Upper lobe of left lung (tissue), 6 donors: ENCODE measurements around the gene AOC2. TPM values are rescaled to one million over a fixed set of nuclear protein-coding genes. Genes with fewer than 3 reads are reported as not detected.

Experiments
- ATAC-seq, 2 donors: fragments of 200-7000 bp; cut with Tn5 transposase; one replicate each; pipeline ENCODE4 v1.9.1; 2022; ENCODE audit warnings: mild to moderate bottlenecking in 2 of 2, moderate library complexity in 2 of 2; ENCODE audit not compliant: low FRiP score in 2 of 2
- DNase-seq, 2 donors: peaks; one replicate each; pipeline ENCODE4 v3.0.0-alpha.2; 2019 to 2020
- H3K27ac ChIP-seq, 4 donors: fragments of 200-600 bp; sonication (generic); one replicate each; pipeline ENCODE4 v1.5.1; 2016 to 2019
- H3K27me3 ChIP-seq, 4 donors: fragments of 200-600 bp; sonication (generic); one replicate each; pipeline ENCODE4 v1.5.1; 2017 to 2019
- H3K36me3 ChIP-seq, 4 donors: fragments of 200-600 bp; sonication (generic); one replicate each; pipeline ENCODE4 v1.5.1; 2016 to 2019
- H3K4me1 ChIP-seq, 4 donors: fragments of 200-600 bp; sonication (generic); one replicate each; pipeline ENCODE4 v1.5.1; 2018 to 2019
- H3K4me3 ChIP-seq, 4 donors: fragments of 200-600 bp; sonication (generic); one replicate each; pipeline ENCODE4 v1.5.1; 2017 to 2019; ENCODE audit warnings: mild to moderate bottlenecking in 2 of 4, moderate library complexity in 1 of 4
- H3K9me3 ChIP-seq, 4 donors: fragments of 200-600 bp; sonication (generic); one replicate each; pipeline ENCODE4 v1.5.1; 2018 to 2019
- CTCF ChIP-seq, 6 experiments: fragments of 450-650 bp in 4 of 6; fragments of 200-600 bp in 2 of 6; sonication (generic) in 2 of 6; IDR thresholded peaks; one replicate each; pipeline ENCODE4 v1.5.1; 2016 to 2019; ENCODE audit warnings: antibody characterized with exemption in 6 of 6
- EP300 ChIP-seq, 4 donors: sonication (generic); formaldehyde crosslinking; IDR thresholded peaks; one replicate each; pipeline ENCODE4 v1.5.1; 2017; ENCODE audit warnings: antibody characterized with exemption in 4 of 4, control low read depth in 2 of 4
- POLR2A ChIP-seq, 4 donors: fragments of 450-650 bp; IDR thresholded peaks; one replicate each; pipeline ENCODE4 v1.5.1; 2016 to 2017; ENCODE audit warnings: antibody characterized with exemption in 4 of 4, mild to moderate bottlenecking in 2 of 4
- POLR2AphosphoS5 ChIP-seq, 2 donors: sonication (generic); formaldehyde crosslinking; IDR thresholded peaks; one replicate each; pipeline ENCODE4 v1.5.1; 2017; ENCODE audit warnings: antibody characterized with exemption in 2 of 2
- WGBS, 2 donors: methylation state at CpG; one replicate each; pipeline ENCODE4 v1.1.5; 2017 to 2018; 5-methylcytosine and 5-hydroxymethylcytosine counted together
- total RNA-seq, 6 donors: library from RNA; depleted of rRNA in 4 of 6; stranded (reverse); fragments of >200 nt in 4 of 6; gene quantifications; one replicate each; pipeline versions ENCODE4 v1.1.0 to v1.2.1, GENCODE V29; 2016 to 2021
- donor health status: DM: no; HTN: no; CAD: no; lungs with moderate emphysema.
- donor health status: DM: no; HTN: yes; CAD: no; lungs with severe emphysema.

Gene AOC2
- total RNA-seq, 6 donors from 2014 or later, result 1.5 to 5.2 (median 2.9) TPM

- Histone ChIP-seq H3K9me3 (no peaks in the 10 kb centered on the region), H3K36me3 (peaks cover 38 to 89% (median 78%) of the 10 kb centered on the region in 4 donors), H3K4me1 (peaks cover 28 to 40% (median 32%) of the 10 kb centered on the region in 4 donors), H3K27me3 (no peaks in the 10 kb centered on the region), H3K4me3 (no peak overlapping the region), H3K27ac (no peak overlapping the region)
- DNase-seq, result no peak
- 77 to 82% methylated on average over 11 of the region's 11 CpGs for WGBS, 2 donors
- no peak for ATAC-seq
- TF ChIP-seq EP300 (IDR thresholded peaks at IDR 0.05) (no peak), CTCF (IDR thresholded peaks at IDR 0.05) (no peak), POLR2A (IDR thresholded peaks at IDR 0.05) (no peak), POLR2AphosphoS5 (IDR thresholded peaks at IDR 0.05) (no peak)
Observed at GRCh38 chr17:42841975-42842685, 2.2 kb upstream of the AOC2 start.

- 36 to 39% methylated on average over 6 of the region's 6 CpGs for WGBS, 2 donors
- no peak for TF ChIP-seq EP300 (IDR thresholded peaks at IDR 0.05)
- TF ChIP-seq CTCF (IDR thresholded peaks at IDR 0.05), result peak; percentile 80 to 92 (median 86)
- no peak for DNase-seq
- H3K4me1 ChIP-seq, result peaks cover 32 to 46% (median 34%) of the 10 kb centered on the region in 4 donors
- peak overlapping the region; percentile 9 to 73 (median 38) for H3K27ac ChIP-seq
- H3K27me3 ChIP-seq, result no peaks in the 10 kb centered on the region
- H3K36me3 ChIP-seq, result peaks cover 27 to 76% (median 65%) of the 10 kb centered on the region in 4 donors
- H3K9me3 ChIP-seq, result no peaks in the 10 kb centered on the region
- ATAC-seq, result peak; percentile 69 to 80
- no peak overlapping the region for H3K4me3 ChIP-seq
Observed at GRCh38 chr17:42843358-42843934, 934 bp upstream of the AOC2 start.

DNA sequence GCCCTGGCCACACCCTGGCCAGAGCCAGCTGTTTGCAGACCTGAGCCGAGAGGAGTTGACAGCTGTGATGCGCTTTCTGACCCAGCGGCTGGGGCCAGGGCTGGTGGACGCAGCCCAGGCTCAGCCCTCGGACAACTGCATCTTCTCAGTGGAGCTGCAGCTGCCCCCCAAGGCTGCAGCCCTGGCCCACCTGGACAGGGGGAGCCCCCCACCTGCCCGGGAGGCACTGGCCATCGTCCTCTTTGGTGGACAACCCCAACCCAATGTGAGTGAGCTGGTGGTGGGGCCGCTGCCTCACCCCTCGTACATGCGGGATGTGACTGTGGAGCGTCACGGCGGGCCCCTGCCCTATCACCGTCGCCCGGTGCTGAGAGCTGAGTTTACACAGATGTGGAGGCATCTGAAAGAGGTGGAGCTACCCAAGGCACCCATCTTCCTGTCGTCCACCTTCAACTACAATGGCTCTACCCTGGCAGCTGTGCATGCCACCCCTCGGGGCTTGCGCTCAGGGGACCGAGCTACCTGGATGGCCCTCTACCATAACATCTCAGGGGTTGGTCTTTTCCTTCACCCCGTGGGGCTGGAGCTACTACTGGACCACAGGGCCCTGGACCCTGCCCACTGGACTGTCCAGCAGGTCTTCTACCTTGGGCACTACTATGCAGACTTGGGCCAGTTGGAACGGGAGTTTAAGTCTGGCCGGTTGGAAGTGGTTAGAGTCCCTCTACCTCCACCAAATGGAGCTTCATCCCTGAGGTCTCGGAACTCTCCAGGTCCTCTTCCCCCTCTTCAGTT is 578 bp downstream of the AOC2 start:
- Histone ChIP-seq H3K4me3 (no peak overlapping the region), H3K36me3 (peaks cover 12 to 61% (median 50%) of the 10 kb centered on the region in 4 donors), H3K27ac (peak overlapping the region; percentile 57 to 77 (median 74)), H3K4me1 (peaks cover 37 to 51% (median 40%) of the 10 kb centered on the region in 4 donors), H3K9me3 (no peaks in the 10 kb centered on the region), H3K27me3 (no peaks in the 10 kb centered on the region)
- ATAC-seq (peak in 1 of 2 donors; percentile 3), DNase-seq (peak in 1 of 2 donors; percentile 71)
- TF ChIP-seq POLR2AphosphoS5 (IDR thresholded peaks at IDR 0.05) (no peak), EP300 (IDR thresholded peaks at IDR 0.05) (no peak), POLR2A (IDR thresholded peaks at IDR 0.05) (no peak), CTCF (IDR thresholded peaks at IDR 0.05) (no peak)
- WGBS, 2 donors, result 95 to 96% methylated on average over 9 to 18 of the region's 24 CpGs

DNA sequence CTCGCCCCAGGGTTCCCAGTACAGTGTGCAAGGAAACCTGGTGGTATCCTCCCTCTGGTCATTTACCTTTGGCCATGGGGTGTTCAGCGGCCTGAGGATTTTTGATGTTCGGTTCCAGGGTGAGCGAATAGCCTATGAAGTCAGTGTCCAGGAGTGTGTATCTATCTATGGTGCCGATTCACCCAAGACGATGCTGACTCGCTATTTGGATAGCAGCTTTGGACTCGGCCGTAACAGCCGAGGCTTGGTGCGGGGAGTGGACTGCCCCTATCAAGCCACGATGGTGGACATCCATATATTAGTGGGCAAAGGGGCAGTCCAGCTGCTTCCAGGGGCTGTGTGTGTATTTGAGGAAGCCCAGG is 1.2 kb downstream of the AOC2 start:
- Histone ChIP-seq H3K27me3 (no peaks in the 10 kb centered on the region), H3K9me3 (no peaks in the 10 kb centered on the region), H3K4me1 (peaks cover 37 to 55% (median 44%) of the 10 kb centered on the region in 4 donors), H3K4me3 (no peak overlapping the region), H3K36me3 (peaks cover 7 to 55% (median 44%) of the 10 kb centered on the region in 4 donors), H3K27ac (peak overlapping the region; percentile 57 to 77 (median 74))
- DNase-seq (no peak), ATAC-seq (no peak)
- 95 to 97% methylated on average over 9 to 12 of the region's 12 CpGs for WGBS, 2 donors
- TF ChIP-seq POLR2AphosphoS5 (IDR thresholded peaks at IDR 0.05), result no peak
- no peak for TF ChIP-seq CTCF (IDR thresholded peaks at IDR 0.05)
- no peak for TF ChIP-seq POLR2A (IDR thresholded peaks at IDR 0.05)
- TF ChIP-seq EP300 (IDR thresholded peaks at IDR 0.05), result no peak
